GM18858 (cell line): ENCODE results near the gene UNC45B.
"Not testable (repeated sequence)": the region's sequence is repeated elsewhere in the genome, so short reads cannot be mapped to it uniquely, and the experiment has no call there.

Experiments
- ATAC-seq: cut with Tn5 transposase; IDR thresholded peaks from one replicate; pipeline ENCODE4 v1.9.1; 2021; ENCODE audit not compliant: unreplicated experiment

Gene UNC45B

GRCh38 chr17:35138218-35138617 lies 9.4 kb upstream of the UNC45B start:
- no peak for ATAC-seq

- peak; percentile 74 for ATAC-seq
These were observed 5.7 kb upstream of the UNC45B start, which contains the start of gene NLE1 for GRCh38 chr17:35141681-35142466. Gene NLE1 (minus strand): TSS chr17:35142303. CDS start chr17:35142275, 28 bp downstream.

DNA sequence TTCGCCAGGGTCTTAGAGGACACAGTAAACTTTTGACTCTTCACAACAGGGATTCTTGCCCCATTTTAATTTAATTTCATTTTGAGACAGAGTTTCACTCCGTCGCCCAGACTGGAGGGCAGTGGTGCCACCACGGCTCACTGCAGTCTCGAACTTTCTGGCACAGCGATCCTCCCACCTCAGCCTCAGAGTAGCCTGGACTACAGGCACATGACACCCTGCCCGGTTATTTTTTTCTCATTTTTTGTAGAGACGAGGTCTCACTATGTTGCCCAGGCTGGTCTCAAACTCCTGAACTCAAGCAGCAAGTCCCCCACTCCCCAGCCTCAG lies 5.2 kb upstream of the UNC45B start:
- ATAC-seq, result no peak

GRCh38 chr17:35144840-35145239 lies 2.8 kb upstream of the UNC45B start:
- no peak for ATAC-seq

GRCh38 chr17:35146214-35146833 lies 1.3 kb upstream of the UNC45B start:
- no peak for ATAC-seq

- ATAC-seq, result no peak
These were observed 527 bp downstream of the UNC45B start for GRCh38 chr17:35148144-35148543.

DNA sequence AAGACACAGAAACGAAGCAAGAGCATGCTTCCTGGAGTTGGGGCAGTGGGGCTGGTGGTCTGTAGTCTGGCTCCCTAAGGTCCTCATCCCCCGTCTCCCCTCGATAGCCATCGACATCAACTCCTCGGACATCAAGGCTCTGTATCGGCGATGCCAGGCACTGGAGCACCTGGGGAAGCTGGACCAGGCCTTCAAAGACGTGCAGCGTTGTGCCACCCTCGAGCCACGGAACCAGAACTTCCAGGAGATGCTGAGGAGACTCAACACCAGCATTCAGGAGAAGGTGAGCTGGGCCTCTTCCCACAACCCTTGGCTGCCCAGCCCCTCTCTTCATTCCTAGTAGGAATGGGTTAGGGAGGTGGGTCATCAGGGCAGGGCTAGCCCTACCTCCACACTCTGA lies 2.3 kb downstream of the UNC45B start:
- no peak for ATAC-seq

- ATAC-seq, result not testable (repeated sequence)
These were observed 3.5 kb downstream of the UNC45B start for GRCh38 chr17:35151080-35151479.

- no peak for ATAC-seq
These were observed 5.0 kb downstream of the UNC45B start for GRCh38 chr17:35152421-35153140.

GRCh38 chr17:35154196-35155165 lies 6.9 kb downstream of the UNC45B start:
- ATAC-seq, result no peak

GRCh38 chr17:35155246-35155645 lies 7.6 kb downstream of the UNC45B start:
- ATAC-seq, result no peak

DNA sequence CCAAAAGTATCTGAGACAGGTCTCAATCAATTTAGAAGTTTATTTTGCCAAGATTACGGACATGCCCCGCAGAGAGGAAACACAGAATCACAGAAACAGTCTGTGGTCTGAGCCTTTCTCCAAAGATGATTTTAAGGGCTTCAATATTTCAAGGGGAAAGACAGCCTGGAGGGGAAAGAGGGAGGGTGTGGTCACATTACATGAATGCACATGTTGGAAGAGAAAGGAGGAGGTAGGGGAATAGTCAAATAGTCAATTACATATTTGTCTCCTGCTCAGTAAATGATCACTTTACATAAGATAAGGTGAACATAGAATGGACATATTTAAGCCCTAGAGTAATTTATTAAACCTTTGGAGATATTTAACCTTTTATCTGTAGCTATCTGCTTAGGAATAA lies 12.3 kb downstream of the UNC45B start:
- ATAC-seq, result no peak

GRCh38 chr17:35160354-35161201 lies 13.0 kb downstream of the UNC45B start:
- no peak for ATAC-seq

DNA sequence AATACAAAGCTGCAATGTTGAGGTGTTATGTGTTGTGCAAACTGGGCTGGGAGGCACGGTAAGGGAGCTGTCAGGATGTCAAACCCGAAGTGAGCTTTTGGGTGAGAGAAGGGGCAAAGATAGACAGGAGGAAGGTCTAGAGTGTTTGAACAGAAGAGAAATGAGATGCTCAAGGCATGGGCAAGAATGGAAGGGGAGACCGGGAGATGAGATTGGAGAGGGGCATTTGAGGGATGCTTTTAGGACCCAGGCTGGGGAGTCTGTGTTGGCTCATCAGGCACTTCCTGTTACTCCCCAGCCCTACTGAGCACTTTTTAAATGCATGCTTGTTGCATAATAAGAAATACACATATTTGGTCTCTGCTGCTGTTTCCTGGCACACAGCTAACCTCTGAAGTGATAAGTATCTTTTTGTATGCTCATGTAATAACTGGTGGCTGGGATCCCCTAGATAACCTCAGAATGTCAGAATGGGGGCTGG lies 13.7 kb downstream of the UNC45B start:
- ATAC-seq, result no peak

- ATAC-seq, result no peak
These were observed 15.1 kb downstream of the UNC45B start for GRCh38 chr17:35162755-35163154.

- no peak for ATAC-seq
These were observed 16.3 kb downstream of the UNC45B start for GRCh38 chr17:35163886-35164285.

DNA sequence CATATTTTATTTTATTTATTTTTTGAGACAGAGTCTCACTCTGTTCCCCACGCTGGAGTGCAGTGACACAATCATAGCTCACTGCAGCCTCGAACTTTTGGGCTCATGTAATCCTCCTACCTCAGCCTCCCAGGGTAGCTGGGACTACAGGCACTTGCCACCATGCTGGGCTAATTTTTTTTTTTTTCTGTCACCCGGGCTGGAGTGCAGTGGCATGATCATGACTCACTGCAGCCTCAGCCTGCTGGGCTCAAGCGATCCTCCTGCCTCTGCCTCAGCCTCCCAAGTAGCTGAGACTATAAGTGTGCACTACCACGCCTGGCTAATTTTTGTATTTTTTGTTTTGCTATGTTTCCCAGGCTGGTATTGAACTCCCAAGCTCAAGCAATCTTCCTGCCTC lies 17.1 kb downstream of the UNC45B start:
- no peak for ATAC-seq

GRCh38 chr17:35166526-35166925 lies 18.9 kb downstream of the UNC45B start:
- no peak for ATAC-seq

- no peak for ATAC-seq
These were observed 19.4 kb downstream of the UNC45B start for GRCh38 chr17:35167046-35167445.

GRCh38 chr17:35167666-35168065 lies 20.0 kb downstream of the UNC45B start:
- no peak for ATAC-seq
